SK-N-SH treated with all-trans-retinoic acid at 6 μM for 48 hours (cell line): ENCODE measurements around the gene PLD5.

Experiments
- ATAC-seq: fragments of 200-7000 bp; cut with Tn5 transposase; 3 replicates; pipeline ENCODE4 v1.9.1; 2020; ENCODE audit warnings: mild to moderate bottlenecking, moderate library complexity
- ARNTL ChIP-seq: fragments of 450-650 bp; formaldehyde crosslinking; IDR thresholded peaks from 2 replicates; pipeline ENCODE4 v1.5.0; 2020; ENCODE audit warnings: low read depth, mild to moderate bottlenecking, moderate library complexity, borderline replicate concordance
- BACH2 ChIP-seq: fragments of 250-450 bp; sonication (Bioruptor Pico); IDR thresholded peaks from 2 replicates; pipeline ENCODE4 v1.9.0; 2021; ENCODE audit warnings: mild to moderate bottlenecking, borderline replicate concordance
- CSDC2 ChIP-seq: fragments of 250-450 bp; sonication (Bioruptor Pico); IDR thresholded peaks from 2 replicates; pipeline ENCODE4 v1.5.0; 2020; ENCODE audit warnings: mild to moderate bottlenecking, moderate library complexity
- GLIS3 ChIP-seq: fragments of 250-450 bp; sonication (Bioruptor Pico); IDR thresholded peaks from 2 replicates; pipeline ENCODE4 v1.5.0; 2020; ENCODE audit warnings: mild to moderate bottlenecking, moderate library complexity
- ISL1 ChIP-seq: fragments of 250-450 bp; sonication (Bioruptor Pico); IDR thresholded peaks from 2 replicates; pipeline ENCODE4 v2.1.2; 2022; ENCODE audit warnings: mild to moderate bottlenecking, moderate library complexity
- OSR1 ChIP-seq: fragments of 250-450 bp; sonication (Bioruptor Pico); IDR thresholded peaks from 2 replicates; pipeline ENCODE4 v1.8.0; 2022; ENCODE audit warnings: moderate library complexity, mild to moderate bottlenecking, inconsistent platforms
- POU6F1 ChIP-seq: fragments of 250-450 bp; sonication (Bioruptor Pico); IDR thresholded peaks from 2 replicates; pipeline ENCODE4 v1.8.0; 2021; ENCODE audit warnings: low read depth, mild to moderate bottlenecking, moderate library complexity, borderline replicate concordance
- PPARA ChIP-seq: fragments of 250-450 bp; sonication (Bioruptor Pico); IDR thresholded peaks from 2 replicates; pipeline ENCODE4 v1.5.0; 2020; ENCODE audit warnings: mild to moderate bottlenecking, borderline replicate concordance
- RARB ChIP-seq: fragments of 250-450 bp; sonication (Bioruptor Pico); IDR thresholded peaks from 2 replicates; pipeline ENCODE4 v1.8.0; 2021; ENCODE audit warnings: mild to moderate bottlenecking, moderate library complexity
- SNAI2 ChIP-seq: fragments of 250-450 bp; sonication (Bioruptor Pico); IDR thresholded peaks from 2 replicates; pipeline ENCODE4 v1.5.0; 2020; ENCODE audit warnings: mild to moderate bottlenecking, moderate library complexity
- TCF4 ChIP-seq: fragments of 250-450 bp; sonication (Bioruptor Pico); IDR thresholded peaks from 2 replicates; pipeline ENCODE4 v1.8.0; 2021; ENCODE audit warnings: mild to moderate bottlenecking, moderate library complexity, borderline replicate concordance
- TSHZ2 ChIP-seq: fragments of 250-450 bp; sonication (Bioruptor Pico); IDR thresholded peaks from 2 replicates; pipeline ENCODE4 v1.5.0; 2020; ENCODE audit warnings: mild to moderate bottlenecking, moderate library complexity
- ZC3H10 ChIP-seq: fragments of 250-450 bp; sonication (Bioruptor Pico); IDR thresholded peaks from 2 replicates; pipeline ENCODE4 v1.5.1; 2021; ENCODE audit warnings: mild to moderate bottlenecking, moderate library complexity
- ZFP3 ChIP-seq: fragments of 250-450 bp; sonication (Bioruptor Pico); IDR thresholded peaks from 2 replicates; pipeline ENCODE4 v1.5.0; 2020; ENCODE audit warnings: mild to moderate bottlenecking, moderate library complexity
- ZFP30 ChIP-seq: fragments of 450-650 bp; formaldehyde crosslinking; IDR thresholded peaks from 2 replicates; pipeline ENCODE4 v1.5.0; 2022; ENCODE audit warnings: mild to moderate bottlenecking, moderate library complexity
- ZNF565 ChIP-seq: fragments of 450-650 bp; formaldehyde crosslinking; conservative IDR thresholded peaks from 2 replicates; pipeline ENCODE4 v1.5.0; 2020; ENCODE audit warnings: low read depth, mild to moderate bottlenecking, moderate library complexity
- ZNF70 ChIP-seq: fragments of 450-650 bp; formaldehyde crosslinking; IDR thresholded peaks from 2 replicates; pipeline ENCODE4 v1.5.0; 2020; ENCODE audit warnings: mild to moderate bottlenecking, moderate library complexity
- ZNF8 ChIP-seq: fragments of 450-650 bp; formaldehyde crosslinking; IDR thresholded peaks from 2 replicates; pipeline ENCODE4 v1.5.0; 2020; ENCODE audit warnings: mild to moderate bottlenecking, moderate library complexity
- TF ChIP-seq, protein P1 (sequence below): fragments of 250-450 bp; sonication (Bioruptor Pico); IDR thresholded peaks from 2 replicates; pipeline ENCODE4 v1.5.1; 2020; ENCODE audit warnings: low read depth, mild to moderate bottlenecking, moderate library complexity
- TF ChIP-seq, protein P2 (sequence below): fragments of 250-450 bp; sonication (Bioruptor Pico); IDR thresholded peaks from 2 replicates; pipeline ENCODE4 v1.8.0; 2020; ENCODE audit warnings: mild to moderate bottlenecking, moderate library complexity, borderline replicate concordance
- TF ChIP-seq, protein P3 (sequence below): fragments of 250-450 bp; sonication (Bioruptor Pico); IDR thresholded peaks from 2 replicates; pipeline ENCODE4 v1.5.1; 2021; ENCODE audit warnings: mild to moderate bottlenecking, moderate library complexity

PLD5 gene

DNA sequence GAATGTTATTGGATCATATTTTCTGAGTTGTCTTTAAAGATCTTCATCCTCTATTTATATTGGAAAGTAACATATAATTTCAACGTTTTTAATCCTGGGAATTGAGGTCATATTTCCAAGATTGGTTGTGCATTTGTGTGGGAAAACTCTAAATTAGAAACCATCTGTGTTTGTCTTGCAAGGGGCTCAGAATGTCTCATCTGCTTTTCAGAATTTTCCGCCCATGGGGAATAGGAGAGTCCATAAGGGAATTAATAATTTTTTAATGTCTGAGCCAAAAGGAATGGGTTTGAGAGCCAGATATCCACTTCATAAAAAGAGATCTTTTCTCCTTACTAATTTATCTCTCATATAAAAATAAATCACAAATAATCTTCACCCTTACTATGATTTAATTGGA, 440.8 kb downstream of the PLD5 start:
- ATAC-seq = no peak
- TF ChIP-seq SNAI2 (CRISPR knock-in tag) (no peak), BACH2 (no peak), GLIS3 (CRISPR knock-in tag) (no peak), CSDC2 (CRISPR knock-in tag) (no peak), PPARA (no peak), POU6F1 (CRISPR knock-in tag) (no peak), ZNF8 (CRISPR knock-in tag) (no peak), TCF4 (CRISPR knock-in tag) (no peak), ZFP30 (CRISPR knock-in tag) (no peak), ZC3H10 (CRISPR knock-in tag) (no peak), ISL1 (CRISPR knock-in tag) (no peak), ZNF70 (CRISPR knock-in tag) (no peak), TSHZ2 (CRISPR knock-in tag) (no peak)
- TF ChIP-seq, protein P1, sequence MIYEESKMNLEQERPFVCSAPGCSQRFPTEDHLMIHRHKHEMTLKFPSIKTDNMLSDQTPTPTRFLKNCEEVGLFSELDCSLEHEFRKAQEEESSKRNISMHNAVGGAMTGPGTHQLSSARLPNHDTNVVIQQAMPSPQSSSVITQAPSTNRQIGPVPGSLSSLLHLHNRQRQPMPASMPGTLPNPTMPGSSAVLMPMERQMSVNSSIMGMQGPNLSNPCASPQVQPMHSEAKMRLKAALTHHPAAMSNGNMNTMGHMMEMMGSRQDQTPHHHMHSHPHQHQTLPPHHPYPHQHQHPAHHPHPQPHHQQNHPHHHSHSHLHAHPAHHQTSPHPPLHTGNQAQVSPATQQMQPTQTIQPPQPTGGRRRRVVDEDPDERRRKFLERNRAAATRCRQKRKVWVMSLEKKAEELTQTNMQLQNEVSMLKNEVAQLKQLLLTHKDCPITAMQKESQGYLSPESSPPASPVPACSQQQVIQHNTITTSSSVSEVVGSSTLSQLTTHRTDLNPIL = no peak
- TF ChIP-seq, protein P2, sequence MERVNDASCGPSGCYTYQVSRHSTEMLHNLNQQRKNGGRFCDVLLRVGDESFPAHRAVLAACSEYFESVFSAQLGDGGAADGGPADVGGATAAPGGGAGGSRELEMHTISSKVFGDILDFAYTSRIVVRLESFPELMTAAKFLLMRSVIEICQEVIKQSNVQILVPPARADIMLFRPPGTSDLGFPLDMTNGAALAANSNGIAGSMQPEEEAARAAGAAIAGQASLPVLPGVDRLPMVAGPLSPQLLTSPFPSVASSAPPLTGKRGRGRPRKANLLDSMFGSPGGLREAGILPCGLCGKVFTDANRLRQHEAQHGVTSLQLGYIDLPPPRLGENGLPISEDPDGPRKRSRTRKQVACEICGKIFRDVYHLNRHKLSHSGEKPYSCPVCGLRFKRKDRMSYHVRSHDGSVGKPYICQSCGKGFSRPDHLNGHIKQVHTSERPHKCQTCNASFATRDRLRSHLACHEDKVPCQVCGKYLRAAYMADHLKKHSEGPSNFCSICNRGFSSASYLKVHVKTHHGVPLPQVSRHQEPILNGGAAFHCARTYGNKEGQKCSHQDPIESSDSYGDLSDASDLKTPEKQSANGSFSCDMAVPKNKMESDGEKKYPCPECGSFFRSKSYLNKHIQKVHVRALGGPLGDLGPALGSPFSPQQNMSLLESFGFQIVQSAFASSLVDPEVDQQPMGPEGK (CRISPR knock-in tag) = no peak

GRCh38 chr1:242081446-242081845, 443.1 kb downstream of the PLD5 start:
- ATAC-seq = no peak
- no peak for TF ChIP-seq ZNF8 (CRISPR knock-in tag)
- TF ChIP-seq, protein P2 (CRISPR knock-in tag) = no peak
- no peak for TF ChIP-seq OSR1 (CRISPR knock-in tag)
- TF ChIP-seq, protein P1 = no peak
- no peak for TF ChIP-seq ISL1 (CRISPR knock-in tag)
- no peak for TF ChIP-seq RARB (CRISPR knock-in tag)
- TF ChIP-seq SNAI2 (CRISPR knock-in tag) = no peak
- TF ChIP-seq TSHZ2 (CRISPR knock-in tag) = no peak
- TF ChIP-seq PPARA = no peak
- no peak for TF ChIP-seq ZNF565 (CRISPR knock-in tag)
- no peak for TF ChIP-seq ARNTL (CRISPR knock-in tag)
- TF ChIP-seq, protein P3, sequence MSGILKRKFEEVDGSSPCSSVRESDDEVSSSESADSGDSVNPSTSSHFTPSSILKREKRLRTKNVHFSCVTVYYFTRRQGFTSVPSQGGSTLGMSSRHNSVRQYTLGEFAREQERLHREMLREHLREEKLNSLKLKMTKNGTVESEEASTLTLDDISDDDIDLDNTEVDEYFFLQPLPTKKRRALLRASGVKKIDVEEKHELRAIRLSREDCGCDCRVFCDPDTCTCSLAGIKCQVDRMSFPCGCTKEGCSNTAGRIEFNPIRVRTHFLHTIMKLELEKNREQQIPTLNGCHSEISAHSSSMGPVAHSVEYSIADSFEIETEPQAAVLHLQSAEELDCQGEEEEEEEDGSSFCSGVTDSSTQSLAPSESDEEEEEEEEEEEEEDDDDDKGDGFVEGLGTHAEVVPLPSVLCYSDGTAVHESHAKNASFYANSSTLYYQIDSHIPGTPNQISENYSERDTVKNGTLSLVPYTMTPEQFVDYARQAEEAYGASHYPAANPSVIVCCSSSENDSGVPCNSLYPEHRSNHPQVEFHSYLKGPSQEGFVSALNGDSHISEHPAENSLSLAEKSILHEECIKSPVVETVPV (CRISPR knock-in tag) = no peak
- TF ChIP-seq CSDC2 (CRISPR knock-in tag) = no peak
- no peak for TF ChIP-seq ZC3H10 (CRISPR knock-in tag)
- no peak for TF ChIP-seq ZFP3 (CRISPR knock-in tag)
